IgD-negative memory B cell (primary cell): ENCODE results near the gene TMEM9. TPM values are rescaled to one million over a fixed set of nuclear protein-coding genes. Genes with fewer than 3 reads are reported as not detected.

Experiments
- H3K27ac Mint-ChIP-seq, 3 donors: one replicate each; pipeline ENCODE4 v1.8.0; 2020 to 2022; ENCODE audit warnings: mild to moderate bottlenecking in 3 of 3, mixed read lengths in 3 of 3, moderate library complexity in 1 of 3
- H3K27me3 Mint-ChIP-seq: one replicate; pipeline ENCODE4 v1.8.0; 2021; ENCODE audit warnings: mixed read lengths
- H3K36me3 Mint-ChIP-seq: one replicate; pipeline ENCODE4 v1.8.0; 2020; ENCODE audit warnings: mild to moderate bottlenecking, mixed read lengths
- H3K4me1 Mint-ChIP-seq, 3 donors: one replicate each; pipeline ENCODE4 v1.8.0; 2020 to 2022; ENCODE audit warnings: mixed read lengths in 3 of 3, mild to moderate bottlenecking in 1 of 3
- H3K4me3 Mint-ChIP-seq, 4 donors: one replicate each; pipeline ENCODE4 v1.8.0; 2020 to 2022; ENCODE audit warnings: mild to moderate bottlenecking in 4 of 4, mixed read lengths in 4 of 4, moderate library complexity in 3 of 4
- H3K9me3 Mint-ChIP-seq, 3 donors: one replicate each; pipeline ENCODE4 v1.8.0; 2020 to 2021; ENCODE audit warnings: mixed read lengths in 3 of 3, mild to moderate bottlenecking in 1 of 3
- polyA plus RNA-seq: library from polyadenylated mRNA; unstranded; fragments of 300-500 nt; fragmentation: Illumina TruSeq; gene quantifications from one replicate; pipeline ENCODE4 v1.2.3, GENCODE V29; 2021

TMEM9 gene
- polyA plus RNA-seq, 1 donor from 2014 or later = 25.4 TPM

DNA sequence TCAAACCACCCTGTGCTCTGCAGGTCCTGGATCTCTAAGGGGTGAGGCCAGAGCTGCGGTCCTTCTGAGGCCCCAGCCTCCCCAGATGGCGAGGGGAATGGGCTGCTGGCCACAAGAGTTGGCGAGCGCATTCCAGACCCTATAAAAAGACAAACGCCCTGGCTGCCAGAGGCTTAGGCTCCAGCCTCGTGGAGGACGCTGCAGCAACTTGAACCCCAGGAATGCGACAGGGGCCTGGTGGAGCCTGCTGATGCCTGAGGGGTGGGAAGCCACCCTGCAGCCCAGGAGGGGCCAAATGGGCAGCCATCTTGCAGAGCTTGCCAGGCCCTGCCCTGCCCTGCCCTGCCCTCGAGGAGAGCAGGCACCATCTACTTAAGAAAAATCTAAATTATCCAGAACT lies 50.6 kb downstream of the TMEM9 start:
- Mint-ChIP-seq H3K36me3 (no peaks in the 10 kb centered on the region), H3K27ac (no peak overlapping the region), H3K4me3 (no peak overlapping the region), H3K9me3 (no peaks in the 10 kb centered on the region), H3K4me1 (no peaks in the 10 kb centered on the region), H3K27me3 (no peaks in the 10 kb centered on the region)

DNA sequence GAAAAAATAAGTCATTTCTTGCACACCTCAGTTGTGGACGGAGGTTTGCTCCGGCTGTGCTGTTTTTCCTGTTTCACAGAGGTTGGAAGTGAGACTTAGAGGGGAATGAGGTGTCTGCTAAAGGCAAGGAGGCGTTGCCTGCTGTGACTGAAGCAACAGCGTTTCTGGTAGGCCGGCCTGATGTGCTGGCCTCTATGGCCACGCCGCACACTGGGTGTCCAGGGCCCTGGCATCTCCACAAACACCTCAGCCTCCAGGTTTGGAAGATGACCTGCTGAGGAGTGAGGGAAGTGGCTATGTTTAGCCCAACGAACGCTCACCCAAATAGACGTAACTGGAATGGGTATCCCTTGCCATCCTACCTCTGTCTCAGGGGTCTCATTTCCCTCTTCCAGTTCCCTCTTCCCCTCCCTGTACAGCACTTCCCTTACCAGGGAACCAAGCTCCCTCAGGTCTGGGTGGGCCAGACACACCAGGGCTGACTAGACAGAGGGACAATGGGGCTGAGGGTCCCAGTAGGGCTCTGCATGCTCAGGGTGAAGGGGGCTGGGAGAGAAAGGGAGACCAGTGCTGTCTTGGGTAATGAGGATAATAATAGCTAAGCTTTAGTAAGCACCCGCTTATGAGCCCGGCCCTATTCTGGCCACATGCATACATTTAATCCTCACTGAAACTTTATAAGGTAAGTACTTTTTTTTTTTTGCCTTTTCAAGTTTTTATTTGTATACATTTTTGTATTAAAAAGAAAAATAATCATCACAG lies 53.9 kb downstream of the TMEM9 start:
- H3K4me3 Mint-ChIP-seq = no peak overlapping the region
- H3K27ac Mint-ChIP-seq = no peak overlapping the region
- H3K27me3 Mint-ChIP-seq = peaks cover 2% of the 10 kb centered on the region
- no peaks in the 10 kb centered on the region for H3K9me3 Mint-ChIP-seq
- H3K36me3 Mint-ChIP-seq = no peaks in the 10 kb centered on the region
- H3K4me1 Mint-ChIP-seq = peaks cover 0 to 4% (median 0%) of the 10 kb centered on the region in 3 donors

DNA sequence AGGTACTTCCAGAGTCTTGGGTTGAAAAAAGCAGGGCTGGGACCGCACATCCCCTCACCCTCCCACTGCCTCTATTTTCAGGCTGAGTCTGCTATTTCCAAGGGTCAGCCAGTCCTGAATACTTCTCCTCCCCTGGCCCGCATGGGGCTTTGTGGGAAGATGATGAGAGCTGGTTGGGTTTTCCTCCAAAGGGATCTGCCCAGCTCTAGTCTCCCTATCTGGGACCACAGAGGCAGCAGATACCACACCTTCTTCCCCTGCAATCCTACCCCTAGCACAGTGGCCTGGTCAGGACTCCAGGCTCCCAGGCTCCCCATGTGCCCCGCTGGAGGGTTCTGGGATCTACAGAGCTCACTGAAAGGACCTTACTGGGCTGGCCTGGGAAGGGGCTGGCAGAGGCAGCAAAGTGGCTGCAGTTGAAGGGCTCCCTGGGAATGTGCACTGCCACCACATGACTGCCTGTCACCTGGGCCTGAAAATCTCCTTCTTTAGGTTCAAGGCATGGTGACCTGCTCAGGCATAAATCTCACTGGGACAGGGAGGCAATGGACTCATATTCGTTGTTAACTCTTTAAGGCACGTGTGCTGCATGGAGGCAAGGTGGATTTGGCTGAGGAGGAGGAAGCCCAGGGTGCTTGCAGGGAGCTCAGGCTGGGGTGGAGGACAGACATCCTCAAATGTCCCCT lies 55.1 kb downstream of the TMEM9 start:
- Mint-ChIP-seq H3K4me3 (no peak overlapping the region), H3K27ac (no peak overlapping the region), H3K4me1 (peaks cover 0 to 4% (median 0%) of the 10 kb centered on the region in 3 donors), H3K9me3 (no peaks in the 10 kb centered on the region), H3K27me3 (peaks cover 2% of the 10 kb centered on the region), H3K36me3 (no peaks in the 10 kb centered on the region)

DNA sequence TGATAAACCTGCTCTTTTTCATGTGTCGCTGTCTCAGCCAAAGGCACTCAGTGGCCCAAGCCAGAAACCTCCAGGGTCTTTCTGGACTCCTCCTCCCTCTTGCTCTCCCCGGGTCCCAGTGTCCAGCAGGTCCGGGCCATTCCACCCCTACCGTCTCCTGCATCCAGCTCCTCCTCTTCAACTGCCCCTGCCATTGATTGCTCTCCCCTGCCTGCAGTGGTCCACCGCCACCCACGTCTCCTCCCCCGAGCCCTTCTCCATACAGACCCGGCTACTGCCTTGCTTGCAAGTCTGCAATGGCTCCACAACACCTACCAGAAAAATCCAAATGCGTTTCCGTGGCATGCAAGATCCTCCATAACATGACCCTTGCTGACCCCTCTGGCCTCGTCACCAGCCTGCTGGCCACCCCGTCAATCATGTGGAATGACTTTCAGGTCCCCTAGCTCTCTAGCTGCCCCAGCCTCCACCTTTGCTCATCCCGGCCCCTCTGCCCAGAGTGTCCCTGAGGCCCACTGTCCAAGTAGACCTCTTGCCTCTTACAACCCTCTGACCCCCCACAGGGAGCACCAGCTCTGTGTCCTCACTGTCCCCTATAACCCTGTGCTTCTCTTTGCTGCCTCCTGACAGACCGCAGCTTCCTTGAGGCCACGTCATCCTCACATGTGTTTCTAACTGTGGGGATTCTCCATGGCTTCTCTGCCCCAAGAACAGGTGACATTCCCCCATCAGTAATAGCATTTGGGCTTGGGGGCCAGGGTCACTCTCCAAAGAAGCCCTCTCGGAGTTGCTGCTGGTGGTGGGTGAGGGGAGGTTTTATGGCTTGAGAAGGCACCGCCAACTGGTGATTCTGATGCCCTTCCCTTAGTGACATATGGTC lies 57.1 kb downstream of the TMEM9 start:
- peak overlapping the region in 1 of 3 donors; percentile 67 for H3K27ac Mint-ChIP-seq
- peaks cover 2% of the 10 kb centered on the region for H3K27me3 Mint-ChIP-seq
- H3K4me1 Mint-ChIP-seq = peaks cover 0 to 4% (median 0%) of the 10 kb centered on the region in 3 donors
- no peak overlapping the region for H3K4me3 Mint-ChIP-seq
- H3K9me3 Mint-ChIP-seq = no peaks in the 10 kb centered on the region
- H3K36me3 Mint-ChIP-seq = no peaks in the 10 kb centered on the region

DNA sequence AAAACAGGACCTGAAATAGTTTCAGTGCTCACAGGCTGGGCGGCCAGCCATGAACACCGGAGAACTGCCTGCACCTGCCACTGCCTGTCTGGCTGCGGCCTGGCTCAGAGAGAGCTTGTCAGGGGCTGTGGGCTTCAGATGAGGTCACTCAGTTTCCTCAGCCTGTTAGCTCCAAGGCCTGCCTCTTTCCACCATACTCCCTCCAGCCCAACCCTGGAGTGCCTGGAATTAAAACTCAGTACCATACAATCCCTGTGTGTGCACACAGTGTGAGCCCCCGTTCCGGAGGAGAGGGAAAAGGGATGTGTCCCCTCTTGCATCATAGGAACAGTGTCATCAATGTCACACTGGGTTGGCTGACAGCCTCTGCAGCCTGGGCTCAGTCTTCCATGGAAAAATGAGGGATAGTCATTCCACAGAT lies 58.2 kb downstream of the TMEM9 start:
- Mint-ChIP-seq H3K9me3 (no peaks in the 10 kb centered on the region), H3K36me3 (no peaks in the 10 kb centered on the region), H3K27ac (no peak overlapping the region), H3K27me3 (peaks cover 2% of the 10 kb centered on the region), H3K4me1 (peaks cover 0 to 4% (median 0%) of the 10 kb centered on the region in 3 donors), H3K4me3 (no peak overlapping the region)

DNA sequence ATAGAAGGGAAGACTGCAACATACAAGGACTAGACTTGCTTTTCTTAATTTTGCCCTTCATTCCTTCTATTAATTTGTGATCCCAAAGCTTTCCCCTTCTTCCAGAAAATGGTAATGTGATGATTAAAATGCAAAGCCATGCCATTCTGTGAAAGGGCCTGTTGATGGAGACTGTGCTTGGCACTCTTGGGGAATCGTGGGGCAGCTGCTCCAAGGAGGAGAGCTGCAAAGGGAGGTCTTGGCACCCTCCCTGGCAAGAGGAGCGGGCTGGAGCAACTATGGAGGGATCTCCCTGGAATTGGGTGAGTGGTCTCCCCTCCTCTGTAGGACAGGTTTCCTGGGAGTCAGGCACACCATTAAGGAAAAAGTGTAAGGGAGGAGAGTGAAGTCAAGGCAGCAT lies 58.7 kb downstream of the TMEM9 start:
- H3K4me1 Mint-ChIP-seq = peaks cover 0 to 4% (median 0%) of the 10 kb centered on the region in 3 donors
- H3K36me3 Mint-ChIP-seq = no peaks in the 10 kb centered on the region
- peak overlapping the region in 1 of 4 donors; percentile 42 for H3K4me3 Mint-ChIP-seq
- no peak overlapping the region for H3K27ac Mint-ChIP-seq
- H3K27me3 Mint-ChIP-seq = peaks cover 2% of the 10 kb centered on the region
- no peaks in the 10 kb centered on the region for H3K9me3 Mint-ChIP-seq

DNA sequence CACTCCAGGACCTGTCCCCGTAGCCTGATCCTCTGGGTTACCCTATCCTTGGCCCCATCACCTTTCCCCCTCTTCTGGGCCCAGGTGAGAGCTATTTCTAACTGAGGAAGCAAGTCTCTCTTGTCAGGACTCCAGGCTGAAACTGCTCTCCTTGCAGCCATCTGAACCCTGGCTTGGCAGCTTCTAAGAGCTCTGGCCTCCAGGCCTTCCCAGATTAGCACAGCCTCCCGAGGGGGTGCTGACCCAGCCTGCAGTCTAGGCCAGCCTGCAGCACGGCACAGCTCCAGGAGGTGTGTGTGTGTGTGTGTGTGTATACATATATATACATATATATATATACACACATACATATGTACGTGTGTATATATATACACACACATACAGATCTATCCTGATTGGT lies 59.4 kb downstream of the TMEM9 start:
- no peaks in the 10 kb centered on the region for H3K9me3 Mint-ChIP-seq
- no peaks in the 10 kb centered on the region for H3K36me3 Mint-ChIP-seq
- peaks cover 0 to 4% (median 0%) of the 10 kb centered on the region in 3 donors for H3K4me1 Mint-ChIP-seq
- no peak overlapping the region for H3K4me3 Mint-ChIP-seq
- no peak overlapping the region for H3K27ac Mint-ChIP-seq
- peaks cover 2% of the 10 kb centered on the region for H3K27me3 Mint-ChIP-seq

DNA sequence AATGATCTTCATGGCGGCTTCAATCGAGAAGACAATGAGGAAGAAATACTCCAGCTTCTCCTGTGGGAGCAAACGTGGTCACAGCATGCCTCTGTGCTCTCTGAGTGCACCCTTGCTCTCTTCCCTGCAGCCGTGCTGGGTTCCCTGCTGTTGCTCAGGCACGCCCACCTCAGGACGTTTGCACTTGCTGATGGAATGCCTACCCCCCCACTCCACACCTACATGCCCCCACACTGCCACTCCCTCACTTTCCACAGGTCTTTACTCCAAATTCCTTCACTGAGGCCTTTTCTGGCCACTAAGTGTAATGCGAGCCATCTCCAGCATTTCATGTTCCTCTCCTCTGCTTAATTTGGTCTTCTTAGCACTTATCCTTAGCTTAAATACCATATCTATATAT lies 60.3 kb downstream of the TMEM9 start:
- peaks cover 6% of the 10 kb centered on the region for H3K27me3 Mint-ChIP-seq
- no peaks in the 10 kb centered on the region for H3K36me3 Mint-ChIP-seq
- H3K4me3 Mint-ChIP-seq = no peak overlapping the region
- peaks cover 0 to 4% (median 0%) of the 10 kb centered on the region in 3 donors for H3K4me1 Mint-ChIP-seq
- H3K9me3 Mint-ChIP-seq = no peaks in the 10 kb centered on the region
- H3K27ac Mint-ChIP-seq = no peak overlapping the region

DNA sequence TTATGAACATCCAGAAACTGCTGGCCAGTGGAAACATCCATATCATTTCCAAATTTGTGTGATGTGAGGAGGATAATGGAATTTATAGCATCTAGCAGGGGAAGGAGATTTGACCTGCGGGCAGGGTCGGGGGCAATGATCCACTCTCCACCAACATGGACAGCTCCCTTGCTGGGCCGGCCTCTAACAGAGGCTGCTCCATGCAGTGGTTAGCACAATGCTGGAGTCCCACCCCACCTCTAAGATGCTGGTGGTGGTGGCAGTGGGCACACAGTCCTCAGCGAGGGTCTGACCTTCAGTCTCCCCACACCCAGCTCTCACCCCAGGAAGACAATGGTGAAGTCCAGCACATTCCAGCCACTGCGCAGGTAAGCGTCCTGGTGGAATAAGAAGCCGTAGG lies 60.7 kb downstream of the TMEM9 start:
- Mint-ChIP-seq H3K4me1 (peaks cover 0 to 4% (median 0%) of the 10 kb centered on the region in 3 donors), H3K27me3 (peaks cover 6% of the 10 kb centered on the region), H3K4me3 (no peak overlapping the region), H3K9me3 (no peaks in the 10 kb centered on the region), H3K27ac (no peak overlapping the region), H3K36me3 (no peaks in the 10 kb centered on the region)

DNA sequence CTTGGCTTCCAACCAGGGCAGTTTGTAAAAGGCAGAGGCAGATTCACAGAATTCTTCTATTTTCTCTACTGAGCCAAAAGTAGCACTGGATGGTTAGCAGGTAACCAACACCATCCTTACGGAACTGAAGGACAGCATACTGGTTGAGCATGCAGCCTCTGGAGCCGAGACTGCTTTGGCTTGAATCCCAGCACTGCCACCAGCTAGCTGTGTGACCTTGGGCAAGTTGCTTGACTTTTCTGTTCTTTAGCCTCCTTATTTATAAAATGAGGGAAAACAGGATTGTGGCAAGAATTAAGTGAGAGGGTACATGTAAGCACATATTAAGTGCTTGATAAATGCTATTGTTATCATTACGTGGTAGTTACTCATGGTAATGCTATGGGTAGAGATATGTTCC lies 61.5 kb downstream of the TMEM9 start:
- no peak overlapping the region for H3K4me3 Mint-ChIP-seq
- H3K4me1 Mint-ChIP-seq = peaks cover 0 to 4% (median 0%) of the 10 kb centered on the region in 3 donors
- H3K27ac Mint-ChIP-seq = no peak overlapping the region

DNA sequence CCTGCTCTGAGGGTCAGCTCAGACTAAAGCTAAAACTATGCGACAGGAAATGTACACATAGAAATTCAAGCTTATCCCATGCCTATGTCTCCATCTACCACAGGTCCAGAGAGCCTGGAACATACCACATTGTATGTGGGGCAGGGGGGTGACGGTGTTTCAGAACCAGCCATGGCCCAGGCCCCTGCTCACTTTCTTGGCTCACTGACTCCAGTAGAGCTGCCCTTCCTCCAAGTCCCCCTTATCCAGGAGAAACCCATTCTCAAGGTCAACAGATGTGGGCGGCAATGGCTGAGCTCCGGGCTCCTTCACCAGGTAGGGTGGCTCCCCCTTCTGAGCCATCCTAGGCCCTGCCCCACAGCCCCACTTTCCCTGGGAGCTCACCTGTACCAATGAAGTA lies 63.0 kb downstream of the TMEM9 start:
- H3K4me3 Mint-ChIP-seq = peak overlapping the region in 1 of 4 donors; percentile 39
- H3K27me3 Mint-ChIP-seq = peaks cover 7% of the 10 kb centered on the region
- no peak overlapping the region for H3K27ac Mint-ChIP-seq
- H3K4me1 Mint-ChIP-seq = peaks cover 0 to 4% (median 0%) of the 10 kb centered on the region in 3 donors
- H3K36me3 Mint-ChIP-seq = no peaks in the 10 kb centered on the region
- H3K9me3 Mint-ChIP-seq = peaks cover 0 to 2% (median 0%) of the 10 kb centered on the region in 3 donors

More for the DNA sequence above, 61.5 kb downstream of the TMEM9 start:
- H3K27me3 Mint-ChIP-seq = peaks cover 9% of the 10 kb centered on the region
- peaks cover 0 to 2% (median 0%) of the 10 kb centered on the region in 3 donors for H3K9me3 Mint-ChIP-seq
- H3K36me3 Mint-ChIP-seq = no peaks in the 10 kb centered on the region

DNA sequence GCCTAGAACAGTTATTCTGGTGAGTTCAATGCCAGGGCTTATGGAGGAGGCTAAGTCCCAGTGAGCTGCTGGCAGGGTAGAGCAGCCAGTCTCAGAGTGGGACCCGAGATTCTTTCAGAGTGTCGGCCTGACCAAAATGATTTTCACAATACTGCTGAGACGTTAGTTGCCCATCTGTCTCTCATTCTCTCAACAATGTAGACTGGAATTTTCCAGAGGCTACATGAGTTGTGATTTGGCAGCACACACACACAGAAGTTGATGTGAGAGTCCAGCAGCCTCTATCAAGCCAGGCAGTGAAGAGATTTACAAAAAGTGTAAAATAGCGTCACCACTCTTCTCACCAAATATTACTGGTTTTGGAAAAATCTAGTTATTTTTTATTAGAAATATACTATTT lies 63.7 kb downstream of the TMEM9 start:
- Mint-ChIP-seq H3K27me3 (peaks cover 9% of the 10 kb centered on the region), H3K36me3 (no peaks in the 10 kb centered on the region), H3K27ac (no peak overlapping the region), H3K4me3 (no peak overlapping the region), H3K4me1 (peaks cover 0 to under 1% (median 0%) of the 10 kb centered on the region in 3 donors), H3K9me3 (peaks cover 0 to 2% (median 0%) of the 10 kb centered on the region in 3 donors)

DNA sequence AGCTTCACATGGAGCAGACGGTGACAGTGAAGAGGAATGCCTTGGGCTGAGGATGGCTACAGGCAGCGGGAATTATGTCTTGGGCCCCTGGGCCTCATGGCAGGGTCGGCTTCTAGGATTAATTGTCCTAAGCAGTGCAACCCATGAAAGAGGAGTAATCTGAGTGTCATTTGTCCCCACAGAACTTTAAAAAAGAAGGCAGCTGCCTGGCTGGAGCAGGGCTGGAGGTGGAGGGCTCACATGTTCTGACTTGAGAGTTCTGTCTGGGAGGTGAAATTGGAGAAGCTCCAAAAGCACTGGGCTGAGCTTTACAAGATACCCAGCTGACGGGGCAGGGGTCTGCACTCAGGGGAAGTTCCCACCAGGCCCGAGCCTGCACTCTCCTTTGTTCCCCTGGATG lies 64.7 kb downstream of the TMEM9 start:
- Mint-ChIP-seq H3K4me3 (no peak overlapping the region), H3K27me3 (peaks cover 9% of the 10 kb centered on the region), H3K36me3 (peaks cover 3% of the 10 kb centered on the region), H3K27ac (no peak overlapping the region), H3K4me1 (no peaks in the 10 kb centered on the region), H3K9me3 (peaks cover 0 to 2% (median 0%) of the 10 kb centered on the region in 3 donors)

DNA sequence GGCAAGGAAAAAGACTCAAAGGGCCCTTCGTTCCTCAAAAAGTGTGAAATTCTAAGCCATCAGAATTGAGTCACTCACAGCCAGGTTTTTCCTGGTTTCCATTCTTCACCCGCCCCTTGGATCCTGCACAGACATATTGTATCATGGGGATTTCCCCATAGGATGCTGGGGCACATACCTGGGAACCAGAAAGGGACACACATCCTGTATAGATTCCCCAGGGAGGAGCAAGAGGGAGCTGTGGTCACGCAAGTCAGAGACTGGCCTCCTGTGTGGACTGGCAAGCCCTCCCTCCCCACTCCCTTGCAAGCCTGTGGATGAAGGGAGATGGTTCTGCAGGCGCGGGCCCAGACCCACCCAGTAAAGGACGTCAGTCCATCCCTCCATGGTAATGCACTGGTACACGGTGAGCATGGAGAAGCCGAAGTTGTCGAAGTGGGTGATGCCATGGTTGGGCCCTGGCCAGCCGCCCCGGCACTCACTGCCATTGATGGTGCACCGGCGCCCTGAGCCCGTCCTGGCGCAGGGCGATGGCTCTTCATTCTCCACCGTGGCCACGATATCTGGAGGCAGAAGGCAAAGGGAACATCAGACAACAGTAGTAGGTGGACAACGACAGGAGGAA lies 65.3 kb downstream of the TMEM9 start:
- Mint-ChIP-seq H3K4me1 (no peaks in the 10 kb centered on the region), H3K27me3 (peaks cover 11% of the 10 kb centered on the region), H3K27ac (no peak overlapping the region), H3K36me3 (peaks cover 3% of the 10 kb centered on the region), H3K9me3 (peaks cover 0 to 2% (median 0%) of the 10 kb centered on the region in 3 donors), H3K4me3 (no peak overlapping the region)
